Endothelial cell (in vitro differentiated cells): ENCODE data around the gene LACRT. TPM values are rescaled to one million over a fixed set of nuclear protein-coding genes. Genes with fewer than 3 reads are reported as not detected.
A peak's percentile ranks its signal among the peaks of the same experiment; 100 is the strongest.

Experiments
- DNase-seq: peaks from one replicate; pipeline ENCODE4 v3.0.0; 2021; ENCODE audit warnings: low spot score
- H3K27ac Mint-ChIP-seq: one replicate; pipeline ENCODE4 v1.8.0; 2021; ENCODE audit warnings: mixed read lengths, inconsistent platforms; ENCODE audit not compliant: unreplicated experiment
- H3K27me3 Mint-ChIP-seq: one replicate; pipeline ENCODE4 v1.8.0; 2021; ENCODE audit warnings: mild to moderate bottlenecking, moderate library complexity, mixed read lengths, inconsistent platforms; ENCODE audit not compliant: unreplicated experiment
- H3K36me3 Mint-ChIP-seq: one replicate; pipeline ENCODE4 v1.8.0; 2021; ENCODE audit warnings: mild to moderate bottlenecking, low read depth, mixed read lengths, inconsistent platforms; ENCODE audit not compliant: unreplicated experiment
- H3K4me1 Mint-ChIP-seq: one replicate; pipeline ENCODE4 v1.8.0; 2021; ENCODE audit warnings: mild to moderate bottlenecking, mixed read lengths, inconsistent platforms; ENCODE audit not compliant: unreplicated experiment
- H3K4me3 Mint-ChIP-seq: one replicate; pipeline ENCODE4 v1.8.0; 2021; ENCODE audit warnings: mild to moderate bottlenecking, mixed read lengths, inconsistent platforms; ENCODE audit not compliant: unreplicated experiment
- H3K9me3 Mint-ChIP-seq: one replicate; pipeline ENCODE4 v1.8.0; 2021; ENCODE audit warnings: mixed read lengths, inconsistent platforms; ENCODE audit not compliant: unreplicated experiment
- total RNA-seq: library from RNA; stranded (reverse); fragmentation: NEBNext Ultra II Directional; extraction: Animal tissue kit (Norgen Biotek cat#: 25700); gene quantifications from one replicate; pipeline ENCODE4 v1.2.1, GENCODE V29; 2021; ENCODE audit not compliant: unreplicated experiment
- TF ChIP-seq, protein P1 (sequence below): fragments of 200-600 bp; sonication (generic); IDR thresholded peaks from one replicate; pipeline ENCODE4 v1.5.0; 2021; ENCODE audit warnings: antibody characterized with exemption; ENCODE audit not compliant: unreplicated experiment

Gene LACRT
- total RNA-seq, 1 donor from 2014 or later: not detected

DNA sequence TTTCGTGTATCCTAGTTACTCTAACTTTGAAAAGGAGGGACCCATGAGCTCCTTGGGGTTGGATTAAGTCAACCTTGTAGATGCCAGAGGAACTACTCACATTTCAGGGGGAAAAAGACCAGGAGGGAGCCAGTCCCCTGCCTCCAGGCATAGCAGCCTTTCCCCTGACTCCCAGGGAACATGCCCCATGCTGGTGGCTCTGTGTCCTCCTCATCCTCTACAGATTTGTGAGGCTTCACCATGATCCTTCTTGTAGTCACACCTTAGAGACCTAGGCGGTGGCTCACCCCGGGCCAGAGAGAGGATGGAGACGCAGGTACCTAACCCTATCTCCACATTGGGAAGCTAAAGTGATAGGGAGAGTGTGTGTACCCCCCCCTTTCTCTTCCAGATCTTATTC, 30.3 kb downstream of the LACRT start:
- Mint-ChIP-seq H3K36me3 (no peaks in the 10 kb centered on the region), H3K27me3 (peaks cover 3% of the 10 kb centered on the region)

DNA sequence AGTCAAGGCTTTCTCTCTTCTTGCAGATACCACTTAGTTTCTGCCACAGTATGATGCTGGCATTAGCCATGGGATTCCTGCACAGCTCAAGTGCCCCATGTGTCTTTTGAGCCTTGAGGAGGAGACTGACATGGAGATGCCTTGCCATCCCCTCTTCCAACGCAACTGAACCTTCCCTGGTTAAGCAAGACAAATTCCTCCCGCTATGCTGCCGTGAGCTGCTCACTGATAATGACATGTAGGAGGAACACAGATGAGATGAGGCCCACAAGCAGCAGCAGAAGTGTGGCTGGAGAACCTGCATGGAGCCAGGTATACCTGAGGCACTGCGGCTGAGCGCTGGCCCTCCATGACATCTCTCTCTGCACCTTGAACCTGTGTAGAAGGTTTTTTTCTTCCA, 30.8 kb downstream of the LACRT start:
- no peaks in the 10 kb centered on the region for H3K36me3 Mint-ChIP-seq
- H3K27me3 Mint-ChIP-seq: peaks cover 3% of the 10 kb centered on the region
- no peak for DNase-seq
- H3K4me1 Mint-ChIP-seq: peaks cover 17% of the 10 kb centered on the region
- H3K27ac Mint-ChIP-seq: no peak overlapping the region
- TF ChIP-seq, protein P1, sequence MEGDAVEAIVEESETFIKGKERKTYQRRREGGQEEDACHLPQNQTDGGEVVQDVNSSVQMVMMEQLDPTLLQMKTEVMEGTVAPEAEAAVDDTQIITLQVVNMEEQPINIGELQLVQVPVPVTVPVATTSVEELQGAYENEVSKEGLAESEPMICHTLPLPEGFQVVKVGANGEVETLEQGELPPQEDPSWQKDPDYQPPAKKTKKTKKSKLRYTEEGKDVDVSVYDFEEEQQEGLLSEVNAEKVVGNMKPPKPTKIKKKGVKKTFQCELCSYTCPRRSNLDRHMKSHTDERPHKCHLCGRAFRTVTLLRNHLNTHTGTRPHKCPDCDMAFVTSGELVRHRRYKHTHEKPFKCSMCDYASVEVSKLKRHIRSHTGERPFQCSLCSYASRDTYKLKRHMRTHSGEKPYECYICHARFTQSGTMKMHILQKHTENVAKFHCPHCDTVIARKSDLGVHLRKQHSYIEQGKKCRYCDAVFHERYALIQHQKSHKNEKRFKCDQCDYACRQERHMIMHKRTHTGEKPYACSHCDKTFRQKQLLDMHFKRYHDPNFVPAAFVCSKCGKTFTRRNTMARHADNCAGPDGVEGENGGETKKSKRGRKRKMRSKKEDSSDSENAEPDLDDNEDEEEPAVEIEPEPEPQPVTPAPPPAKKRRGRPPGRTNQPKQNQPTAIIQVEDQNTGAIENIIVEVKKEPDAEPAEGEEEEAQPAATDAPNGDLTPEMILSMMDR: no peak
- H3K9me3 Mint-ChIP-seq: no peaks in the 10 kb centered on the region
- no peak overlapping the region for H3K4me3 Mint-ChIP-seq

More for the DNA sequence above, 30.3 kb downstream of the LACRT start:
- no peak overlapping the region for H3K4me3 Mint-ChIP-seq
- TF ChIP-seq, protein P1: no peak
- DNase-seq: no peak
- H3K9me3 Mint-ChIP-seq: no peaks in the 10 kb centered on the region
- H3K4me1 Mint-ChIP-seq: peaks cover 17% of the 10 kb centered on the region
- H3K27ac Mint-ChIP-seq: no peak overlapping the region

DNA sequence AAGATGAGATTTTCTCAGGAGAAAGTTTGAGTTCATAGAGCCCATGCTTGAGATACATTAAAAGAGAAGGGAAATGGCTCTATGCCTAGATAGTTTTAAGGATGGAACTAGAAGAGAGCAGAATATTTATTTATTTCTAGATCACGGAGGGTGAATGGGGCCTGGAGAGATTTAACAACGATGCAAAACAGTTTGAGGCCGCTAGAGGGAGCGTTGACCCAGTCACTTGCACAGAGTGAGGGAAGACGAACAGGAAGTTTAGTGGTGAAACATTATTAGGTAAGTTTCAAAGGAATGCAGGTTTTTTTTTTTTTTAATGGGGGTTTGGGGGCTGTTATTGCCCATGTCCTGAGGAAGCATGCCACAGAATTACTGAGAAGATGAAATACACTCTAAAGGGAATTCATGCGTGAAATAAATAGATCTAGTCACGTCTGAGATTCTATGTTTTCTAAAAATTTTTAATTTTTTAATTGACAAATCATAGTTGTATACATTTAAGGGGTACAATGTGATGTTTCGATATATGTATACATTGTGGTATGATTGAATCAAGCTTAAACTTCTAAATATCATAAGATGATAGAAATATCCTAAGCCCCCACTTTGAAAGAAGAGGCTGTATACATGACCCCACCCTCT, 31.4 kb downstream of the LACRT start:
- Mint-ChIP-seq H3K36me3 (no peaks in the 10 kb centered on the region), H3K27ac (no peak overlapping the region)

DNA sequence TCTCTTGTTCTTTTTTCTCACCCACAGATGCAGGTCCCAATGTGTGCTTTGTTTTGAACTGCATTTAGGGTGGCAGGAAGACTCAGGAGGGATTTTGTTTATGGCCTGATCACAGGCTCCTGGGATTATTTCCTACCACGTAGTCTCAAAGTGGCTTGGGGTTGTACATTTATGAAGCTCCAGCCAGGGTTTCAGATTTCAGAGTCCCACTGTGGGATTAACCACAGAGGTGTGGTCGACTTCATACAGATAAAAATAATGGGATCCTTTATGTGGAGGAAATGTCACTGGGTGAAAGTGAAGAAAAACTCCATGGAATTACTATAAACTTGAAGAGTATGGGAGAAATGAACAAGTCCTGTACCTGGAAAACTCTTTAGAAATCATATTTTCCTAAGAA, 32.0 kb downstream of the LACRT start:
- Mint-ChIP-seq H3K4me3 (no peak overlapping the region), H3K4me1 (peaks cover 8% of the 10 kb centered on the region), H3K27ac (no peak overlapping the region), H3K9me3 (no peaks in the 10 kb centered on the region), H3K36me3 (no peaks in the 10 kb centered on the region), H3K27me3 (peaks cover 2% of the 10 kb centered on the region)
- TF ChIP-seq, protein P1: no peak
- no peak for DNase-seq

More for the DNA sequence above, 31.4 kb downstream of the LACRT start:
- peaks cover 13% of the 10 kb centered on the region for H3K4me1 Mint-ChIP-seq
- H3K9me3 Mint-ChIP-seq: no peaks in the 10 kb centered on the region
- peak; percentile 71 for DNase-seq
- peaks cover 3% of the 10 kb centered on the region for H3K27me3 Mint-ChIP-seq
- TF ChIP-seq, protein P1: peak; percentile 81
- H3K4me3 Mint-ChIP-seq: no peak overlapping the region

DNA sequence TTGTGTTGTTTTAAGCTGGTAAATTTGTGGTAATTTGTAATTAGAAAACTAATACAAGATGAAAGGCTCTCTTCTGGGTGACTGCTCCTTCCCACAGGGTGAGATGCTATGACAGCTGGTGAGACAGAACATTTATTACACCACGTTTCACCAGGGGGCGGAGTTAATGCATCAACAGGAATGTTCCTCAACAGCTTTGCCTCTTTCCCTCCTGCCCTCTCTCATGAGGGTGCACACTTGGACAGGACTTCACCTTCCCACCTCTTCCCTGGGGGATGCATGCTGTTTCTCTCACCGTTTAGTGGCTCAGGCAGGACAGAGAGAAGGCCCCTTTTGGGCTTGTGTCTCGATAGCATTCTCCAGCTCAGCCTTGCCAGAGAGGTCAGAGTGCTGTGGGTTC, 32.9 kb downstream of the LACRT start:
- H3K27ac Mint-ChIP-seq: no peak overlapping the region

More for the DNA sequence above, 32.9 kb downstream of the LACRT start:
- H3K4me3 Mint-ChIP-seq: no peak overlapping the region
- H3K4me1 Mint-ChIP-seq: no peaks in the 10 kb centered on the region
- peaks cover 2% of the 10 kb centered on the region for H3K27me3 Mint-ChIP-seq
- H3K36me3 Mint-ChIP-seq: no peaks in the 10 kb centered on the region
- H3K9me3 Mint-ChIP-seq: no peaks in the 10 kb centered on the region
- TF ChIP-seq, protein P1: no peak
- no peak for DNase-seq
